GM12865 (cell line): Measurements from ENCODE around the gene GPR65.
A peak's percentile ranks its signal among the peaks of the same experiment; 100 is the strongest.

Source experiments
- DNase-seq: peaks from one replicate; pipeline ENCODE4 v3.0.0; 2010; ENCODE audit warnings: low read depth
- H3K4me3 ChIP-seq: 2 replicates; pipeline ENCODE4 v1.5.1; 2011; ENCODE audit warnings: mild to moderate bottlenecking, low read depth, low read length, control low read depth
- TF ChIP-seq, protein P1 (sequence below): IDR thresholded peaks from 2 replicates; pipeline ENCODE4 v1.5.1; 2011; ENCODE audit warnings: low read length, control low read depth, low read depth, inconsistent platforms; ENCODE audit not compliant: insufficient read depth; ENCODE audit errors: missing control alignments

GPR65 gene

GRCh38 chr14:87975636-87976035 is 29.3 kb upstream of the GPR65 start:
- TF ChIP-seq, protein P1, sequence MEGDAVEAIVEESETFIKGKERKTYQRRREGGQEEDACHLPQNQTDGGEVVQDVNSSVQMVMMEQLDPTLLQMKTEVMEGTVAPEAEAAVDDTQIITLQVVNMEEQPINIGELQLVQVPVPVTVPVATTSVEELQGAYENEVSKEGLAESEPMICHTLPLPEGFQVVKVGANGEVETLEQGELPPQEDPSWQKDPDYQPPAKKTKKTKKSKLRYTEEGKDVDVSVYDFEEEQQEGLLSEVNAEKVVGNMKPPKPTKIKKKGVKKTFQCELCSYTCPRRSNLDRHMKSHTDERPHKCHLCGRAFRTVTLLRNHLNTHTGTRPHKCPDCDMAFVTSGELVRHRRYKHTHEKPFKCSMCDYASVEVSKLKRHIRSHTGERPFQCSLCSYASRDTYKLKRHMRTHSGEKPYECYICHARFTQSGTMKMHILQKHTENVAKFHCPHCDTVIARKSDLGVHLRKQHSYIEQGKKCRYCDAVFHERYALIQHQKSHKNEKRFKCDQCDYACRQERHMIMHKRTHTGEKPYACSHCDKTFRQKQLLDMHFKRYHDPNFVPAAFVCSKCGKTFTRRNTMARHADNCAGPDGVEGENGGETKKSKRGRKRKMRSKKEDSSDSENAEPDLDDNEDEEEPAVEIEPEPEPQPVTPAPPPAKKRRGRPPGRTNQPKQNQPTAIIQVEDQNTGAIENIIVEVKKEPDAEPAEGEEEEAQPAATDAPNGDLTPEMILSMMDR, result no peak
- DNase-seq, result no peak
- no peak overlapping the region for H3K4me3 ChIP-seq

DNA sequence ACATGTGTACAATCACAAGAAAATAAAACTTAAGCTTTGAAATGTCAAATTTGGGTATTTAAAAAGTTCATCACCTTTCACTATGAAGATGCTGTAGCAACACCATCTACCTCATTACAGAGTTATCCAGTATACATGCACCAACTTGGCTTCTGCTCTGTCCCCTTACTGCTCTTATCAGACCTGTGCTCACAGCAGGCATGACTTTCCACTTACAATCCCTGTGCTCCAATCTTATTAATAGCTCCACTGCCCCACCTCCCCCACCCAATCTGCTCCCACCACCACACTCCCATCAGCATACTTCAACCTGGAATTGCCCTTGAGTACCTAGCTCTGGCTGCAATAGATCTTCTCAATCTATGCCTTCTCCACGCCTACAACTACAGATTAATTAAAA is 25.2 kb upstream of the GPR65 start:
- TF ChIP-seq, protein P1, result no peak
- no peak overlapping the region for H3K4me3 ChIP-seq
- DNase-seq, result no peak

DNA sequence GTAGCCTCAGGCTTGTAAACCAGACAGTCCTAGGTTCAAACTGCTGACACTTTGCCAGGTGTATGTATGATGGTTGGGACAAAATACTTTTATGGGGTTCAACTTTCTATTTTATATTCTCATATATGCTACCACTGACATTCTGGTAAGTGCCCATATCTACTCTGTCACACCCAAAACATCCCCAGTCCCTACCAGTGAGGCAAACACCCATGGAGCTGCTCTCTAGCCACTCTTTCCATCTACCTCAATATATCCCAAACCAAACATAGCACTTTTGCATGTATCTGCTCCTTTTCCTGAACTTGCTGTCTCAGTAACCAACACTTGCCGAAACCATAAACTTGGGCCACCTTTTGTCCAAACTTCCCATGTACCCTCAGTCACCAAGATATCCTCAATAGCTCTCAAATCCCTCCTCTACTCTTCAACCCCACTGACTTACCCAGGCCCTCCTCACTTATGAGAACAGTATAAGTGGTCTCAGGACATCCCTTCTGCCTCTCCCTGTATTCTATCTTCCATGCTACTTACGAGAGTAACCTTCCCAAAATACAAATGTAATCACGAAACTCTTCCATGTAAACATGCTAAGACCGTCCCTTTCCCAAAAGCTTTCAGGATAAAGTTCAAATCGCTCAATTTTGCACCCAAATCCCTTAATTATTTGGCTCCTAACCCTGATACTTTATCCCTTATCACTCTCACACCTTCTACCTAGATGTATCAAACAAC is 15.5 kb upstream of the GPR65 start:
- TF ChIP-seq, protein P1, result no peak
- no peak overlapping the region for H3K4me3 ChIP-seq

DNA sequence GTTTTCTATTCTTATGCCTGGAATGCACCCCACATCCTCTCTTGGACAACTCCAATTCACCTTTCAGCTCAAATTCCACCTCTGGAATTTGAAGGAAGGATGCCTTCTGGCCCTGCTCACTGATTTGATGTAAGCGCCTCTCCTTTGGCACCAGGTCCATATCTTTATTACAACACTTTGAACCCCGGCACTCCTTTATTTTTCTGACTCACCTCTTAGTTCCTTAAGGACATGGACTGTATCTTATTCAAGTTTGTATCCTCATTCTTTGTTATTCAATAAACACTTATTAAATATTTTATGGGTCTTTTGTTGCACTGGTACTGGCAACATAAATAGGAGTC is 15.0 kb upstream of the GPR65 start:
- no peak overlapping the region for H3K4me3 ChIP-seq
- DNase-seq, result no peak
- TF ChIP-seq, protein P1, result no peak

More for the DNA sequence above, 15.5 kb upstream of the GPR65 start:
- no peak for DNase-seq

- DNase-seq, result no peak
- no peak overlapping the region for H3K4me3 ChIP-seq
- TF ChIP-seq, protein P1, result no peak
Observed at GRCh38 chr14:87990682-87991081, 14.3 kb upstream of the GPR65 start.

DNA sequence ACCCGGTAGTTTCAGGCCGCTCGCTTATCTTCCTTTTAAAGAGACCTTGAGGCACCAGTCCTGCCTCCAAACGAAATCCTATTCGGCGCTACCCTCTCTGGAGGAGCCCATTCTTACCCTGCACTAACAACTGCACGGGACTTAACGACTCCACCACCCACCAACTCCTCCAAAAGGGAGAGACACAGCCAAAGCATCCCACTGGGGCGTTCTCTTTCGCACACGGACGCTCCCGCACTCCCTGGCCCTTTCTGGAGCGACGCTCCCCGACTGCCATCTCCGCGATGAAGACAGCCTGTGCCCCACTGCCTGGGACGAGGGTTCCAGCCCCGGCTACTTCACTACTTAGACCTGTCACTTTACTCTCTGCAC is 12.6 kb upstream of the GPR65 start:
- peak; percentile 30 for DNase-seq
- TF ChIP-seq, protein P1, result no peak
- H3K4me3 ChIP-seq, result peak overlapping the region; percentile 71

DNA sequence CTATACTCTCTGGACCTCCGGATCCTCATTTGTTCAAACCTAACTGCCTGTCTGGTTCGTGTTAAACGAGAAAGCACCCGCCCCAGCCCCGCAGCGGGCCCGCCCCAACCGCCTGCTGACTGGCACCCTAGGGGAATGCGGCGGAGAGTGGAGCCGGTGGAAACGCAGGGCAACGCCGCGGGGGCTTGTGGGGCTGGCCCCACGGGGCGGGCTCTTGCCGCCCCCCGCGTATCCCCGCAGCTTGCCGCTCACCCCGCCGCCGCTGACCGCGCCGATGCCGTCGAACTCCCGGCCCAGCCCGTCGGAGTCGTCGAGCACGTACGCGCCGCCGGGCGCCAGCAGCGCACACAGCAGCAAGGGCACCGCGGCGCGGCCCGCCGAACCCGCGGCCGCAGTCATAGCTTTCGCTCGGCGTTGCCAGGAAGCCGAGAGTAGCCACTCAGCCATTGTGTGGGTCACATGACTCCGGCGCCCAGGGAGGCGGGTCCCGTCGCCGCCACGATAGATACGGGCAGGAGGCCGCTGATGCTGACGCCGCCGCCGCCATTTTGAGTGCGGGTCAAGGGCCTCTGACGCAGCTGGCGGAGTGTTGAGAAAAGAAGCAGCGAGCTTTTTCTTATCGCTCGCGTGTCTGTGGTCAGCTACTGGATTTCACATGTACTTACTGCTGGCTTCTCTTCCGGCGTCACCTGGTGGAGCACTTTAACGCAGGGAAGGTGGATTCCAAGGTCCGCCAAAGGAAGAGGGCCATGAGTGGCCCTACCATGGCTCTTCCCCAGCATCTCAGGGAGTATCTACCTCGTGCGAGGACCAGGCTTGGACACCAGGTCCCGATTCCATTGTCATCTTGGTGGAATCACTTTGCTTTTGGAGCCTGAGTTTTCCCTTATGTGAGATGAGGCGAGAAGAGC is 12.0 kb upstream of the GPR65 start, which contains the start of gene GALC:
GALC (minus strand) TSS at position 465 of the 911 bp plus-strand sequence; CDS start at position 447, 18 bp downstream.
- DNase-seq, result peak; percentile 97
- TF ChIP-seq, protein P1, result no peak
- peak within 1 kb of the TSS; percentile 71 for H3K4me3 ChIP-seq
